ENCODE data around the gene LDLRAD4.

The LDLRAD4 gene

DNA sequence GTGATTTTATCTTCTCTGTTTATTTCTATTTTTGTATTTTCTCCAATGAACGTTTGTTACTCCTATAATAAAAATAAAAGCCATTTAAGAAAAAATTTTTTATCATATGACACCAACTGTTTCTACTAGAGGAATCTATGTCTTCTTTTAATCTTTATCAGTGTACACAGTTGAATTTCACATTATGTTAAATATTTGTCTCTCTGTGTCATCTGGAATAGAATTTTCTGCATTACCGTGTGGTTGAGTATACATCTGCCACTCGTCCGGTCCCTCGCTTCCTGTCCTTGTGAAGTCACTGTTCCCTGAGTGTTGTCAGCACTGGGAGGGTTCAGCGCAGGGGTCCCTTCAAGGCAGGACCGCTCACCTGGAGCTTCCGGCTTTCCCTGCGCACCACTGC lies 99.2 kb downstream of the LDLRAD4 start:
- peaks cover 0 to 78% (median 37%) of the 10 kb centered on the region in 11 experiments; a peak in 16 of 22 replicates for H3K36me3 ChIP-seq
- H4K20me1 ChIP-seq, result no peaks in the 10 kb centered on the region
- H3K4me2 ChIP-seq, result peak overlapping the region in 3 of 11 experiments; percentile 45 to 67 (median 62); a peak in 2 of 22 replicates
- H3K9me3 ChIP-seq (replicated peaks in 1 of 11), result peaks cover 18 to 47% (median 27%) of the 10 kb centered on the region in 11 experiments
- no peak for TF ChIP-seq Cebpa-rat (IDR thresholded peaks at IDR 0.05)
- H3K4me3 ChIP-seq, result no peak overlapping the region
- peaks cover 27 to 59% (median 54%) of the 10 kb centered on the region in 10 experiments for H3K4me1 ChIP-seq
- H3K9ac ChIP-seq, result no peak overlapping the region
- no peaks in the 10 kb centered on the region for H3K27me3 ChIP-seq
- H3K27ac ChIP-seq, result no peak overlapping the region

DNA sequence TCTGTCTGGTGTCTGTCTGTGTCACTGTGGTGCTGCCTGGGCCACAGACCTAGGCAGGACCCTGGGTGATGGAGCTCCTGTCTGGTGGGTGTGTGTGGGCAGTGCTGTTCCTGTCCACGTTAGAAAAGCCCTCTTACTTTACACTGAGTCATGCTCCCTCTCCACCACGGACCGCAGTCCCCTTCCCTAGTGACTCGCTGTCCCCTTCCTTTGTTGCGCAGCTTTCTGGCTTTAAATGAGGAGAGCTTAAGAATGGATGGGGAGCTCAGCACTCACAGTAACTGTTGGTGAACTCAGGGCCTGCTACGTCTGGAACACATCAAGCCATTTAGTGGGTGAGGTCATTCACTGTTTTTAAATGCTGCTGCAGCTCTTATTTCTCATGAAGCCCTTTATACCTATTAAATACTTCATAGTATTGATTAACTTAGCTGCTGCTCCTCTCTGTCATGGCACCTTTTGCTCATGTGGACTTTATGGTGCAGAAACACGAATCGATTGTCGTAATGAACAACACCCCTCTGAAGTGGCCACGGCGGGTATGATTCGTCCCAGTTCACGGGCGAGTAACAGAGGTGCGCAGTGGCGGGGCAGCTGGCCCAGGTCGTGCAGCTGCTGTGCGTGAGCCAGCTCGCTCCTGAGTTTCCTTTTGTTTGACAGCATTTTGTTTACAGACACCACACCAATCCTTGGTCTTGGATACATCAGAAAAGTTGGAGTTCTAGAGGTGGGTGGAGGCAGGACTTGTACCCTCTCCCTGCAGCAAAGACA lies 100.4 kb downstream of the LDLRAD4 start:
- peaks cover 16 to 58% (median 45%) of the 10 kb centered on the region in 10 experiments for H3K4me1 ChIP-seq

DNA sequence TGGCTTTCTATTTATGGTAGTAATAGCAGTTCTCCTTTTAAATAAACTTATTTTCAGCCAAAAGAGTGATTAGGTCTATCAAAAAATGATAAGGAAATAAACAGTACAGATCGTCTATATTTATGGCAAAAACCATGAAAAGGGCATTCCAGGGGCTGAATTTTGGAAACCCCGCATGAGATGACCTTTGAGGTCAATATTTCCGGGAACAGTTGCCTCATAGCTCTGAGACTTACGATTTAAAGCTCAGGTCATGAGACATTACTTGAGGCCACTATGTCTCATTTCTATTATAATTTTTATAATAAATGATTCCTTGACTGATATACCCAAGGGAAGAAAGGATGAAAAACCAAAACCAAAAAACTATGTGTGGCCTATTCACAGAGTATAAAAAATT lies 101.1 kb downstream of the LDLRAD4 start:
- Histone ChIP-seq H3K4me3 (no peak overlapping the region), H3K27me3 (no peaks in the 10 kb centered on the region), H3K9ac (no peak overlapping the region), H3K9me3 (replicated peaks in 1 of 11) (peaks cover 18 to 46% (median 26%) of the 10 kb centered on the region in 11 experiments), H3K4me2 (peak overlapping the region in 8 of 11 experiments; percentile 24 to 70 (median 44); a peak in 11 of 22 replicates), H3K4me1 (peaks cover 15 to 56% (median 41%) of the 10 kb centered on the region in 10 experiments), H3K27ac (peak overlapping the region in 2 of 11 experiments; percentile 4 to 35; a peak in 2 of 22 replicates), H4K20me1 (no peaks in the 10 kb centered on the region), H3K36me3 (peaks cover 0 to 84% (median 34%) of the 10 kb centered on the region in 11 experiments; a peak in 16 of 22 replicates)
- no peak for TF ChIP-seq Cebpa-rat (IDR thresholded peaks at IDR 0.05)

More for the DNA sequence above, 100.4 kb downstream of the LDLRAD4 start:
- H3K27me3 ChIP-seq, result no peaks in the 10 kb centered on the region
- H3K36me3 ChIP-seq, result peaks cover 0 to 84% (median 37%) of the 10 kb centered on the region in 11 experiments; a peak in 16 of 22 replicates
- H3K4me3 ChIP-seq, result no peak overlapping the region
- TF ChIP-seq Cebpa-rat (IDR thresholded peaks at IDR 0.05), result no peak
- peak overlapping the region in 2 of 11 experiments; percentile 2 to 35; a peak in 2 of 22 replicates for H3K9ac ChIP-seq
- H3K4me2 ChIP-seq, result peak overlapping the region; percentile 2 to 70 (median 35); a peak in 19 of 22 replicates
- no peaks in the 10 kb centered on the region for H4K20me1 ChIP-seq
- peaks cover 18 to 50% (median 27%) of the 10 kb centered on the region in 11 experiments for H3K9me3 ChIP-seq (replicated peaks in 1 of 11)
- H3K27ac ChIP-seq, result peak overlapping the region in 5 of 11 experiments; percentile 4 to 49 (median 33); a peak in 8 of 22 replicates

DNA sequence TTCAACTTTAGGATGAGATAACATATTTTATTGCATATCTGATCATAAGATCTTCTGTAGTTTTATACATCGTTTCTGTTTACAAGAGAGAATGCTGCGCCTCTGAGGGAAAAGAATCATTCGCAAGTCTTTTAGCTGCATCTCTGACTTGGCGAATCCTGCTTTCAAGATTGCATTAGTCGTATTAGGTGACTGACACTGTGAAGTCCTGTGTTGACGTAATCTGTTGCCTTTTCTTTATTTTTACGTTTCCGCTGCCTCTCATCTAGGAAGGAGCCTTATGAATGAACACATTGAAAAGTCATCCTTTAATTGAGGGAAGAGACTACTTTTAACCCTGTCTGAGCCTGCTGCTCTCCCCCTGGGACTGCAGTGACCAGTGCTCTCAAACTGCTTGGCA lies 101.5 kb downstream of the LDLRAD4 start:
- Histone ChIP-seq H3K9ac (no peak overlapping the region), H3K27ac (peak overlapping the region in 3 of 11 experiments; percentile 1 to 33 (median 8); a peak in 1 of 22 replicates), H3K9me3 (replicated peaks in 1 of 11) (peaks cover 15 to 42% (median 21%) of the 10 kb centered on the region in 11 experiments), H3K4me1 (peaks cover 15 to 56% (median 41%) of the 10 kb centered on the region in 10 experiments), H3K4me3 (no peak overlapping the region), H3K36me3 (peaks cover 0 to 84% (median 30%) of the 10 kb centered on the region in 11 experiments; a peak in 16 of 22 replicates), H3K27me3 (no peaks in the 10 kb centered on the region), H4K20me1 (no peaks in the 10 kb centered on the region), H3K4me2 (peak overlapping the region in 4 of 11 experiments; percentile 6 to 70 (median 38); a peak in 5 of 22 replicates)
- TF ChIP-seq Cebpa-rat (IDR thresholded peaks at IDR 0.05), result no peak

DNA sequence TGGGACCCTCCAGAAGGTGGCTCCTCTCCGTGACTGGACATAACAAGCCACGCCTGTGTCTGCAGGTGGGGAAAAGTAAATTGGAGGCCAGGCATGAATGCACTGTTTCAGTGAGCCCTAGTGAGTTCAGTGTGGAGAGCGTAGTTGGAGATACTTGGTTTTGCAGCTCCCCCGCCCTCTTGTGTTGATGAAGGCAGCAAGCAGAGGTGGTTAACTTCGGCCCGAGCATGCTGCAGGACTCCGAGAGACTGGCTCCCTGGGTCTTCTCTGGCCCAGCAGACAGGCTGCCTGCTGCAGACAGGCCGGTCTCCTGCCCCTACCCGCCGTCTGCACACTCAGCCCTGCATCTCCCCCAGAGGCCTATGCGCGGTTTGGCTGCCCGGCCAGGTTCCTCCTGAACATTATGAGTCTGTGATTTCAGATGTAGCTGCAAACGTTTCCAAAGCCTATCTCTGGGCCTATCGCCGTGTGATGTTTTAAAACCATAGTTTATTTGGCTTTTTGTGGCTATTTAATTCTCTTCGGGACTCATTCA lies 102.4 kb downstream of the LDLRAD4 start:
- Histone ChIP-seq H3K4me3 (no peak overlapping the region), H3K27ac (0 out of 22 replicates have a peak overlapping the region, but pooled peaks of 1 of the 11 experiments have one; percentile 3), H3K36me3 (peaks cover 0 to 81% (median 27%) of the 10 kb centered on the region in 11 experiments; a peak in 15 of 22 replicates), H3K9me3 (replicated peaks in 1 of 11) (peaks cover 6 to 37% (median 13%) of the 10 kb centered on the region in 11 experiments), H3K4me1 (peaks cover 15 to 64% (median 50%) of the 10 kb centered on the region in 10 experiments), H3K9ac (no peak overlapping the region), H3K4me2 (peak overlapping the region in 2 of 11 experiments; percentile 6 to 10; a peak in 3 of 22 replicates), H4K20me1 (no peaks in the 10 kb centered on the region), H3K27me3 (no peaks in the 10 kb centered on the region)
- TF ChIP-seq Cebpa-rat (IDR thresholded peaks at IDR 0.05), result no peak

- H3K9ac ChIP-seq, result no peak overlapping the region
- no peak overlapping the region for H3K27ac ChIP-seq
- no peaks in the 10 kb centered on the region for H3K27me3 ChIP-seq
- H4K20me1 ChIP-seq, result no peaks in the 10 kb centered on the region
- no peak overlapping the region for H3K4me3 ChIP-seq
- peaks cover 0 to 28% (median 3%) of the 10 kb centered on the region in 11 experiments; a peak in 14 of 22 replicates for H3K9me3 ChIP-seq (replicated peaks in 1 of 11)
- peaks cover 0 to 71% (median 20%) of the 10 kb centered on the region in 11 experiments; a peak in 13 of 22 replicates for H3K36me3 ChIP-seq
- H3K4me2 ChIP-seq, result 0 out of 22 replicates have a peak overlapping the region, but pooled peaks of 1 of the 11 experiments have one; percentile 6
- H3K4me1 ChIP-seq, result peaks cover 15 to 74% (median 59%) of the 10 kb centered on the region in 10 experiments
- peak in 2 of 11 experiments; percentile 31 to 38; a peak in 2 of 22 replicates for TF ChIP-seq Cebpa-rat (IDR thresholded peaks at IDR 0.05)
These were observed 103.4 kb downstream of the LDLRAD4 start for GRCh38 chr18:13321923-13322322.

GRCh38 chr18:13323186-13323585 lies 104.6 kb downstream of the LDLRAD4 start:
- Histone ChIP-seq H3K9ac (no peak overlapping the region), H3K9me3 (replicated peaks in 1 of 11) (peaks cover 0 to 36% (median 11%) of the 10 kb centered on the region in 11 experiments; a peak in 18 of 22 replicates), H3K27me3 (no peaks in the 10 kb centered on the region), H3K4me1 (peaks cover 15 to 69% (median 61%) of the 10 kb centered on the region in 10 experiments), H4K20me1 (no peaks in the 10 kb centered on the region), H3K4me3 (no peak overlapping the region), H3K27ac (no peak overlapping the region), H3K36me3 (peaks cover 0 to 70% (median 28%) of the 10 kb centered on the region in 11 experiments; a peak in 14 of 22 replicates), H3K4me2 (0 out of 22 replicates have a peak overlapping the region, but pooled peaks of 1 of the 11 experiments have one; percentile 3)
- no peak for TF ChIP-seq Cebpa-rat (IDR thresholded peaks at IDR 0.05)

GRCh38 chr18:13324880-13325279 lies 106.3 kb downstream of the LDLRAD4 start:
- Histone ChIP-seq H3K4me2 (peak overlapping the region in 8 of 11 experiments; percentile 9 to 79 (median 66); a peak in 13 of 22 replicates), H3K27me3 (no peaks in the 10 kb centered on the region), H3K4me3 (no peak overlapping the region), H3K27ac (peak overlapping the region in 3 of 11 experiments; percentile 16 to 31 (median 23); a peak in 3 of 22 replicates), H3K9ac (no peak overlapping the region), H3K4me1 (peaks cover under 1 to 56% (median 44%) of the 10 kb centered on the region in 10 experiments; a peak in 17 of 20 replicates), H4K20me1 (no peaks in the 10 kb centered on the region), H3K9me3 (replicated peaks in 1 of 11) (peaks cover 0 to 42% (median 19%) of the 10 kb centered on the region in 11 experiments; a peak in 18 of 22 replicates), H3K36me3 (peaks cover 0 to 69% (median 33%) of the 10 kb centered on the region in 11 experiments; a peak in 14 of 22 replicates)
- no peak for TF ChIP-seq Cebpa-rat (IDR thresholded peaks at IDR 0.05)

All from BLaER1 treated with 17β-estradiol and CSF1 and Interleukin-3, amounts not matched to agents 10 nM and 100 nM (cell line).